HepG2 (cell line): ENCODE data around the gene TMEM165. TPM values are rescaled to one million over a fixed set of nuclear protein-coding genes. Genes with fewer than 3 reads are reported as not detected.
A peak's percentile ranks its signal among the peaks of the same experiment; 100 is the strongest.

Source experiments
- DPF2 ChIP-seq: sonication (generic); formaldehyde crosslinking; IDR thresholded peaks from 2 replicates; pipeline ENCODE4 v1.4.0; 2020; ENCODE audit warnings: mild to moderate bottlenecking, low read depth, missing genetic modification reagents, borderline replicate concordance
- ESRRA ChIP-seq: sonication (generic); formaldehyde crosslinking; IDR thresholded peaks from 2 replicates; pipeline ENCODE4 v1.5.1; 2020; ENCODE audit warnings: mild to moderate bottlenecking, low read depth, missing genetic modification reagents
- ETV5 ChIP-seq: IDR thresholded peaks from 2 replicates; pipeline ENCODE4 v1.6.1; 2018; ENCODE audit warnings: missing biosample characterization, missing genetic modification reagents, inconsistent platforms, borderline replicate concordance
- MED8 ChIP-seq: sonication (generic); formaldehyde crosslinking; IDR thresholded peaks from 2 replicates; pipeline ENCODE4 v1.8.1; 2023; ENCODE audit warnings: mild to moderate bottlenecking, missing genetic modification reagents; ENCODE audit not compliant: insufficient replicate concordance
- MXI1 ChIP-seq: IDR thresholded peaks from 3 replicates; pipeline ENCODE4 v1.6.1; 2012; ENCODE audit warnings: low read depth, low read length, inconsistent platforms, borderline replicate concordance
- NFE2L1 ChIP-seq: sonication (generic); formaldehyde crosslinking; IDR thresholded peaks from 2 replicates; pipeline ENCODE4 v1.4.0; 2020; ENCODE audit warnings: missing genetic modification reagents, mild to moderate bottlenecking, borderline replicate concordance
- RARA ChIP-seq: IDR thresholded peaks from 2 replicates; pipeline ENCODE4 v1.6.1; 2016; ENCODE audit warnings: missing genetic modification reagents, missing compliant biosample characterization
- RNF2 ChIP-seq: fragments of 450-650 bp; conservative IDR thresholded peaks from 2 replicates; pipeline ENCODE4 v1.6.1; 2016; ENCODE audit warnings: low read depth
- RORA ChIP-seq: sonication (generic); formaldehyde crosslinking; IDR thresholded peaks from 2 replicates; pipeline ENCODE4 v1.5.0; 2020; ENCODE audit warnings: mild to moderate bottlenecking, missing genetic modification reagents, moderate library complexity
- SMC3 ChIP-seq: IDR thresholded peaks from 2 replicates; pipeline ENCODE4 v1.6.1; 2011; ENCODE audit warnings: low read length, improper control_type of control experiment
- SNAI1 ChIP-seq: sonication (generic); formaldehyde crosslinking; IDR thresholded peaks from 2 replicates; pipeline ENCODE4 v1.5.0; 2020; ENCODE audit warnings: mild to moderate bottlenecking, missing genetic modification reagents, borderline replicate concordance
- TSC22D2 ChIP-seq: sonication (generic); formaldehyde crosslinking; IDR thresholded peaks from 2 replicates; pipeline ENCODE4 v1.5.1; 2020; ENCODE audit warnings: missing genetic modification reagents, mild to moderate bottlenecking, borderline replicate concordance
- ZNF274 ChIP-seq: sonication (generic); formaldehyde crosslinking; IDR thresholded peaks from 2 replicates; pipeline ENCODE4 v1.5.1; 2020; ENCODE audit warnings: mild to moderate bottlenecking, missing genetic modification reagents
- ZNF460 ChIP-seq: sonication (generic); formaldehyde crosslinking; IDR thresholded peaks from 2 replicates; pipeline ENCODE4 v1.5.1; 2020; ENCODE audit warnings: missing genetic modification reagents, mild to moderate bottlenecking, borderline replicate concordance
- ZNF567 ChIP-seq: sonication (generic); formaldehyde crosslinking; IDR thresholded peaks from 2 replicates; pipeline ENCODE4 v1.8.1; 2023; ENCODE audit warnings: mild to moderate bottlenecking, missing genetic modification reagents, borderline replicate concordance
- ZNF788 ChIP-seq: sonication (generic); formaldehyde crosslinking; IDR thresholded peaks from 2 replicates; pipeline ENCODE4 v1.5.0; 2020; ENCODE audit warnings: mild to moderate bottlenecking, missing genetic modification reagents, borderline replicate concordance
- ZNF841 ChIP-seq: sonication (generic); formaldehyde crosslinking; IDR thresholded peaks from 2 replicates; pipeline ENCODE4 v1.8.1; 2023; ENCODE audit warnings: missing genetic modification reagents, borderline replicate concordance
- polyA plus RNA-seq, 8 experiments: library from polyadenylated mRNA; depleted of rRNA in 3 of 8; stranded (reverse) in 7 of 8; unstranded in 1 of 8; fragments of >200 nt; fragmentation: Illumina TruSeq in 4 of 8; extraction: Trizol in 4 of 8; gene quantifications; 2 replicates each; pipeline versions ENCODE4 v1.2.1 to v1.2.3, GENCODE V29; 2011 to 2016; ENCODE audit warnings: low read depth in 4 of 8, missing spikeins in 1 of 8, mixed read lengths in 1 of 8; ENCODE audit not compliant: insufficient read depth in 1 of 8
- total RNA-seq, 5 experiments: library from RNA; depleted of rRNA; stranded (reverse); fragments of >200 nt; fragmentation: Illumina TruSeq; extraction: Trizol; gene quantifications; 2 replicates each; pipeline ENCODE4 v1.2.3, GENCODE V29; 2016; ENCODE audit warnings: low read depth in 1 of 5
- TF ChIP-seq, protein P1 (sequence below): sonication (generic); formaldehyde crosslinking; IDR thresholded peaks from 2 replicates; pipeline ENCODE4 v1.5.0; 2020; ENCODE audit warnings: missing genetic modification reagents
- TF ChIP-seq, protein P2 (sequence below): sonication (generic); formaldehyde crosslinking; conservative IDR thresholded peaks from 2 replicates; pipeline ENCODE4 v1.4.0; 2020; ENCODE audit warnings: missing genetic modification reagents
- TF ChIP-seq, protein P3 (sequence below): sonication (generic); formaldehyde crosslinking; IDR thresholded peaks from 2 replicates; pipeline ENCODE4 v1.4.0; 2020; ENCODE audit warnings: missing genetic modification reagents
- TF ChIP-seq, protein P4 (sequence below): sonication (generic); formaldehyde crosslinking; IDR thresholded peaks from 2 replicates; pipeline ENCODE4 v1.5.0; 2020; ENCODE audit warnings: mild to moderate bottlenecking, missing genetic modification reagents, borderline replicate concordance

The TMEM165 gene
- total and polyA plus RNA-seq, 2 of the 13 experiments (the other 11 are each of a cell fraction or from before 2014, with no cell fraction given) = 54.6 to 103 TPM

DNA sequence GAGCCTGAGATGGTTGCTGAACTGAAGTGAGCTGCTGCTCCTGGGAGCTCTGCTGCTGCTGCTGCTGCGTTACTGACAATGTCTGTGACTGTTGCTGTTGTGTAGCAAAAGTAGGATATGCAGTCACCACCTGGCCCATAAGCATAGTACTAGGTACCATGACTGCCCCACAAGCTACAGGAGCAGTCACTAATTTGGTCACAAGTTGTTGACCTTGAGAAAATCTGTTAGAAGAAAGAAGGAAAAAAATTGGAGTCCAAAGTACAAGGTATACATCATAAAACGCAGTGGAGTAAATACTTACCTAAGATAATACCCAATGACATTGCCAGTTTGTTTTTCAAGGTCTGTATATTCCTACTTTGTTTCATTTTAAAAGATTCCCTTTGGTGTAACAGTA, 42.6 kb downstream of the TMEM165 start (continued):
- TF ChIP-seq, protein P1, sequence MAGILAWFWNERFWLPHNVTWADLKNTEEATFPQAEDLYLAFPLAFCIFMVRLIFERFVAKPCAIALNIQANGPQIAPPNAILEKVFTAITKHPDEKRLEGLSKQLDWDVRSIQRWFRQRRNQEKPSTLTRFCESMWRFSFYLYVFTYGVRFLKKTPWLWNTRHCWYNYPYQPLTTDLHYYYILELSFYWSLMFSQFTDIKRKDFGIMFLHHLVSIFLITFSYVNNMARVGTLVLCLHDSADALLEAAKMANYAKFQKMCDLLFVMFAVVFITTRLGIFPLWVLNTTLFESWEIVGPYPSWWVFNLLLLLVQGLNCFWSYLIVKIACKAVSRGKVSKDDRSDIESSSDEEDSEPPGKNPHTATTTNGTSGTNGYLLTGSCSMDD (CRISPR knock-in tag) = no peak
- TF ChIP-seq RORA (CRISPR knock-in tag) = no peak
- no peak for TF ChIP-seq SMC3
- no peak for TF ChIP-seq ZNF841 (CRISPR knock-in tag)
- TF ChIP-seq DPF2 = no peak
- TF ChIP-seq MXI1 = no peak
- 0 out of 2 replicates have a peak, but pooled peaks have one; percentile 20 for TF ChIP-seq ESRRA
- TF ChIP-seq ZNF567 (CRISPR knock-in tag) = no peak
- TF ChIP-seq MED8 = no peak
- no peak for TF ChIP-seq ETV5 (CRISPR knock-in tag)
- TF ChIP-seq, protein P2, sequence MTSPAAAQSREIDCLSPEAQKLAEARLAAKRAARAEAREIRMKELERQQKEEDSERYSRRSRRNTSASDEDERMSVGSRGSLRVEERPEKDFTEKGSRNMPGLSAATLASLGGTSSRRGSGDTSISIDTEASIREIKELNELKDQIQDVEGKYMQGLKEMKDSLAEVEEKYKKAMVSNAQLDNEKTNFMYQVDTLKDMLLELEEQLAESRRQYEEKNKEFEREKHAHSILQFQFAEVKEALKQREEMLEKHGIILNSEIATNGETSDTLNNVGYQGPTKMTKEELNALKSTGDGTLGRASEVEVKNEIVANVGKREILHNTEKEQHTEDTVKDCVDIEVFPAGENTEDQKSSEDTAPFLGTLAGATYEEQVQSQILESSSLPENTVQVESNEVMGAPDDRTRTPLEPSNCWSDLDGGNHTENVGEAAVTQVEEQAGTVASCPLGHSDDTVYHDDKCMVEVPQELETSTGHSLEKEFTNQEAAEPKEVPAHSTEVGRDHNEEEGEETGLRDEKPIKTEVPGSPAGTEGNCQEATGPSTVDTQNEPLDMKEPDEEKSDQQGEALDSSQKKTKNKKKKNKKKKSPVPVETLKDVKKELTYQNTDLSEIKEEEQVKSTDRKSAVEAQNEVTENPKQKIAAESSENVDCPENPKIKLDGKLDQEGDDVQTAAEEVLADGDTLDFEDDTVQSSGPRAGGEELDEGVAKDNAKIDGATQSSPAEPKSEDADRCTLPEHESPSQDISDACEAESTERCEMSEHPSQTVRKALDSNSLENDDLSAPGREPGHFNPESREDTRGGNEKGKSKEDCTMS = no peak
- no peak for TF ChIP-seq ZNF274 (CRISPR knock-in tag)
- no peak for TF ChIP-seq SNAI1
- no peak for TF ChIP-seq ZNF460 (CRISPR knock-in tag)
- TF ChIP-seq ZNF788 (CRISPR knock-in tag) = no peak
- TF ChIP-seq, protein P3, sequence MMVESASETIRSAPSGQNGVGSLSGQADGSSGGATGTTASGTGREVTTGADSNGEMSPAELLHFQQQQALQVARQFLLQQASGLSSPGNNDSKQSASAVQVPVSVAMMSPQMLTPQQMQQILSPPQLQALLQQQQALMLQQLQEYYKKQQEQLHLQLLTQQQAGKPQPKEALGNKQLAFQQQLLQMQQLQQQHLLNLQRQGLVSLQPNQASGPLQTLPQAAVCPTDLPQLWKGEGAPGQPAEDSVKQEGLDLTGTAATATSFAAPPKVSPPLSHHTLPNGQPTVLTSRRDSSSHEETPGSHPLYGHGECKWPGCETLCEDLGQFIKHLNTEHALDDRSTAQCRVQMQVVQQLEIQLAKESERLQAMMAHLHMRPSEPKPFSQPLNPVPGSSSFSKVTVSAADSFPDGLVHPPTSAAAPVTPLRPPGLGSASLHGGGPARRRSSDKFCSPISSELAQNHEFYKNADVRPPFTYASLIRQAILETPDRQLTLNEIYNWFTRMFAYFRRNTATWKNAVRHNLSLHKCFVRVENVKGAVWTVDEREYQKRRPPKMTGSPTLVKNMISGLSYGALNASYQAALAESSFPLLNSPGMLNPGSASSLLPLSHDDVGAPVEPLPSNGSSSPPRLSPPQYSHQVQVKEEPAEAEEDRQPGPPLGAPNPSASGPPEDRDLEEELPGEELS (CRISPR knock-in tag) = 0 out of 2 replicates have a peak, but pooled peaks have one; percentile 10
- TF ChIP-seq, protein P4, sequence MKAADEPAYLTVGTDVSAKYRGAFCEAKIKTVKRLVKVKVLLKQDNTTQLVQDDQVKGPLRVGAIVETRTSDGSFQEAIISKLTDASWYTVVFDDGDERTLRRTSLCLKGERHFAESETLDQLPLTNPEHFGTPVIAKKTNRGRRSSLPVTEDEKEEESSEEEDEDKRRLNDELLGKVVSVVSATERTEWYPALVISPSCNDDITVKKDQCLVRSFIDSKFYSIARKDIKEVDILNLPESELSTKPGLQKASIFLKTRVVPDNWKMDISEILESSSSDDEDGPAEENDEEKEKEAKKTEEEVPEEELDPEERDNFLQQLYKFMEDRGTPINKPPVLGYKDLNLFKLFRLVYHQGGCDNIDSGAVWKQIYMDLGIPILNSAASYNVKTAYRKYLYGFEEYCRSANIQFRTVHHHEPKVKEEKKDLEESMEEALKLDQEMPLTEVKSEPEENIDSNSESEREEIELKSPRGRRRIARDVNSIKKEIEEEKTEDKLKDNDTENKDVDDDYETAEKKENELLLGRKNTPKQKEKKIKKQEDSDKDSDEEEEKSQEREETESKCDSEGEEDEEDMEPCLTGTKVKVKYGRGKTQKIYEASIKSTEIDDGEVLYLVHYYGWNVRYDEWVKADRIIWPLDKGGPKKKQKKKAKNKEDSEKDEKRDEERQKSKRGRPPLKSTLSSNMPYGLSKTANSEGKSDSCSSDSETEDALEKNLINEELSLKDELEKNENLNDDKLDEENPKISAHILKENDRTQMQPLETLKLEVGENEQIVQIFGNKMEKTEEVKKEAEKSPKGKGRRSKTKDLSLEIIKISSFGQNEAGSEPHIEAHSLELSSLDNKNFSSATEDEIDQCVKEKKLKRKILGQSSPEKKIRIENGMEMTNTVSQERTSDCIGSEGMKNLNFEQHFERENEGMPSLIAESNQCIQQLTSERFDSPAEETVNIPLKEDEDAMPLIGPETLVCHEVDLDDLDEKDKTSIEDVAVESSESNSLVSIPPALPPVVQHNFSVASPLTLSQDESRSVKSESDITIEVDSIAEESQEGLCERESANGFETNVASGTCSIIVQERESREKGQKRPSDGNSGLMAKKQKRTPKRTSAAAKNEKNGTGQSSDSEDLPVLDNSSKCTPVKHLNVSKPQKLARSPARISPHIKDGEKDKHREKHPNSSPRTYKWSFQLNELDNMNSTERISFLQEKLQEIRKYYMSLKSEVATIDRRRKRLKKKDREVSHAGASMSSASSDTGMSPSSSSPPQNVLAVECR (CRISPR knock-in tag) = no peak
- TF ChIP-seq NFE2L1 (CRISPR knock-in tag) = no peak
- 0 out of 2 replicates have a peak, but pooled peaks have one; percentile 29 for TF ChIP-seq RARA
- no peak for TF ChIP-seq RNF2
- no peak for TF ChIP-seq TSC22D2 (CRISPR knock-in tag)
